Activated T-helper 1 cell treated with anti-CD3 and anti-CD28 coated beads, Interleukin-12 subunit alpha, Interleukin-12 subunit beta, Interleukin-2, Interleukin-4 antibody, amounts not matched to agents 30 ng/mL and 10 ng/mL and 1 ng/mL, durations not matched to agents 14 hours and 24 hours and 36 hours (primary cell): Measurements from ENCODE around the gene MAGED4. TPM values are rescaled to one million over a fixed set of nuclear protein-coding genes. Genes with fewer than 3 reads are reported as not detected.
"Not testable (repeated sequence)": the region's sequence is repeated elsewhere in the genome, so short reads cannot be mapped to it uniquely, and the experiment has no call there.

Experiments
- DNase-seq: peaks from one replicate; pipeline ENCODE4 v3.0.0; 2021; ENCODE audit warnings: low spot score
- H3K27ac Mint-ChIP-seq: one replicate; pipeline ENCODE4 v1.8.0; 2021; ENCODE audit warnings: mild to moderate bottlenecking, mixed read lengths
- H3K27me3 Mint-ChIP-seq: one replicate; pipeline ENCODE4 v1.8.0; 2022; ENCODE audit warnings: mild to moderate bottlenecking, moderate library complexity, mixed read lengths; ENCODE audit not compliant: insufficient read depth
- H3K36me3 Mint-ChIP-seq: one replicate; pipeline ENCODE4 v1.8.0; 2021; ENCODE audit warnings: low read depth, mixed read lengths
- H3K4me1 Mint-ChIP-seq: one replicate; pipeline ENCODE4 v1.8.0; 2021; ENCODE audit warnings: low read depth, mixed read lengths
- H3K4me3 Mint-ChIP-seq: one replicate; pipeline ENCODE4 v1.8.0; 2021; ENCODE audit warnings: mild to moderate bottlenecking, moderate library complexity, mixed read lengths
- H3K9me3 Mint-ChIP-seq: one replicate; pipeline ENCODE4 v1.8.0; 2021; ENCODE audit warnings: mixed read lengths
- intact Hi-C: fragments of 100-400 bp; cut with micrococcal nuclease; formaldehyde crosslinking; loops from one replicate; pipeline ENCODE4 v1.15.1; 2024
- total RNA-seq: library from RNA; stranded (reverse); gene quantifications from 2 replicates; pipeline ENCODE4 v1.2.3, GENCODE V29; 2022

MAGED4 gene
- total RNA-seq = not detected in 2 replicates

GRCh38 chrX:52184440-52185077 is at the start of gene MAGED4:
TSS of gene MAGED4 (plus strand) at chrX:52184888. CDS start at chrX:52185923, 1,035 bp downstream.
- intact Hi-C loops, H3K4me1 Mint-ChIP-seq, H3K36me3 Mint-ChIP-seq, DNase-seq, H3K27me3 Mint-ChIP-seq, H3K27ac Mint-ChIP-seq, H3K4me3 Mint-ChIP-seq, H3K9me3 Mint-ChIP-seq: not testable (repeated sequence)

- Mint-ChIP-seq H3K9me3 (no peaks in the 10 kb centered on the region), H3K27me3 (no peaks in the 10 kb centered on the region), H3K4me1 (no peaks in the 10 kb centered on the region), H3K4me3 (no peak overlapping the region), H3K27ac (no peak overlapping the region), H3K36me3 (no peaks in the 10 kb centered on the region)
- intact Hi-C loops = no loop called here
- no peak for DNase-seq
These were observed 45.7 kb upstream of the MAGED4 start for GRCh38 chrX:52138830-52139544.

DNA sequence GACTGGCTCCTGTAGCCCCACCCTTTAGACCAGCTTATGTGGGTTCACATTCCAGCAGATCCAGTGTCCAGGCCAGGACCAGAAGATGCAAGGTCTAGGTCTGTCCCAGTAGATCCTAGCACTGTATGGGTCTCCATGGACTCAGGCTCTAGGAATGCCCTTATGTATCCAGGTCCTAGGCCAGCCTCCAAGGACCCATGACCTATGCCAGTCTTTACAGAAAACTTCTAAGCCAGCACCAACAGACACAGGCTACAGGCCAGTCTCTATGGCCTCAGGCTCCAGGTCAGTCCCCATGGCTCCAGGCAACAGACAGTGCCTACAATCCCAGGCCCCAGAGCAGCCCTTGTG is 45.2 kb upstream of the MAGED4 start:
- no peaks in the 10 kb centered on the region for H3K9me3 Mint-ChIP-seq
- no peaks in the 10 kb centered on the region for H3K27me3 Mint-ChIP-seq
- no peaks in the 10 kb centered on the region for H3K4me1 Mint-ChIP-seq
- H3K4me3 Mint-ChIP-seq = no peak overlapping the region
- DNase-seq = no peak
- H3K27ac Mint-ChIP-seq = no peak overlapping the region
- intact Hi-C loops = no loop called here
- H3K36me3 Mint-ChIP-seq = no peaks in the 10 kb centered on the region

DNA sequence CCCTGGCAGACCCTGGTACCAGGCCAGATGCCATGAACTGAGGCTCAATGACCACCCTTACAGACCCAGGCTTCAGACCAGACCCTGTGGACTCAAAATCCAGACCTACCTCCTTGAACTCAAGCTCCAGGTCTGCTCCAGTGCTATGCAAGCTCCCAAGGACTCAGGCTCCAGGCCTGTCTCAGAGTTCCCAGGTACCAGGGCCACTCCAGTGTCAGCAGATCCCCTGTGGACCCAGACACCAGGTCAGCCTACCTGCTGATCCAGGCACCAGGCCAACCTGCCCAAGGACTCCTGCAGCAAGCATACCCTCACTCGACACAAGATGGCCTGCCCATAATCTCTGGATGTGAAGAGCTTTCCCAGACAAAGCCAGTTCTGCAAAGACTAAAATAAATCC is 44.7 kb upstream of the MAGED4 start:
- Mint-ChIP-seq H3K27ac (no peak overlapping the region), H3K36me3 (no peaks in the 10 kb centered on the region), H3K27me3 (no peaks in the 10 kb centered on the region), H3K4me3 (no peak overlapping the region), H3K4me1 (no peaks in the 10 kb centered on the region), H3K9me3 (no peaks in the 10 kb centered on the region)
- intact Hi-C loops = no loop called here
- DNase-seq = no peak

- H3K36me3 Mint-ChIP-seq, H3K4me1 Mint-ChIP-seq, H3K9me3 Mint-ChIP-seq, H3K27me3 Mint-ChIP-seq, DNase-seq, H3K4me3 Mint-ChIP-seq, H3K27ac Mint-ChIP-seq, intact Hi-C loops: not testable (repeated sequence)
These were observed 34.0 kb upstream of the MAGED4 start for GRCh38 chrX:52150667-52151066.

DNA sequence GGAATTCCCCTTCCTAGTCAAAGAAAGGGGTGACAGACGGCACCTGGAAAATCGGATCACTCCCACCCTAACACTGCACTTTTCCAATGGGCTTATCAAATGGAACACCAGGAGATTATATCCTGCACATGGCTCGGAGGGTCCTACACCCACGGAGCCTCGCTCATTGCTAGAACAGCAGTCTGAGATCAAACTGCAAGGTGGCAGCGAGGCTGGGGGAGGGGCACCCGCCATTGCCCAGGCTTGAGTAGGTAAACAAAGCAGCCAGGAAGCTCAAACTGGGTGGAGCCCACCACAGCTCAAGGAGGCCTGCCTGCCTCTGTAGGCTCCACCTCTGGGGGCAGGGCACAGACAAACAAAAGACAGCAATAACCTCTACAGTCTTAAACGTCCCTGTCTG is 24.5 kb upstream of the MAGED4 start:
- H3K36me3 Mint-ChIP-seq, H3K4me1 Mint-ChIP-seq, intact Hi-C loops, DNase-seq, H3K4me3 Mint-ChIP-seq, H3K27me3 Mint-ChIP-seq, H3K9me3 Mint-ChIP-seq, H3K27ac Mint-ChIP-seq: not testable (repeated sequence)

DNA sequence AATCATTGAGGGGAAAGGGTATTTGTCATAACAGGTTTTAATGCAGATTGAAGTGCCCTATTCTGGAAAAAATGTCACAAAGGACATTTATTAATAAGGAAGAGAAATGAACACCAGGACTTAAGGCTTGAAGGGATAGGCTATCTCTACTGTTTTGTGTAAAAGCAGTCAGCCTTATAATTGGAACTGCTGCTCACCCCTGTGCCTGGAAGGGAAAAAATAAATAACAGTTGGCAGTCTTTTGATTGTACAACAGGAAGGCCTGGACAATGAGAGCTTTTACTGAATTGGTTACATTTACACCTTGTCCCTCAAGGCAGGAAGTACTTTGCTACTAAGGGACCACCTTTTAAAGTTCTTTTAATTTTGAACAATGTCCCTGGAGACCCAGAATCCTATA is 17.8 kb upstream of the MAGED4 start:
- Mint-ChIP-seq H3K27ac (no peak overlapping the region), H3K36me3 (no peaks in the 10 kb centered on the region)
- intact Hi-C loops = no loop called here

DNA sequence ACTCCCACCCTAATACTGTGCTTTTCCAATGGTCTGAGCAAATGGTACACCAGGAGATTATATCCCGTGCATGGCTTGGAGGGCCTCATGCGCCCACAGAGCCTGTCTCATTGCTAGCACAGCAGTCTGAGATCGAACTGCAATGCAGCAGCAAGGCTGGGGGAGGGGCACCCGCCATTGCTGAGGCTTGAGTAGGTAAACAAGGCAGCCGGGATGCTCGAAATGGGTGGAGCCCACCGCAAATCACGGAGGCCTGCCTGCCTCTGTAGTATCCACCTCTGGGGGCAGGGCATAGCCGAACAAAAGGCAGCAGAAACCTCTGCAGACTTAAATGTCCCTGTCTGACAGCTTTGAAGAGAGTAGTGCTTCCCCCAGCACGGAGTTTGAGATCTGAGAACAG is 13.6 kb upstream of the MAGED4 start:
- DNase-seq, H3K27me3 Mint-ChIP-seq, H3K27ac Mint-ChIP-seq, H3K36me3 Mint-ChIP-seq, H3K4me1 Mint-ChIP-seq, intact Hi-C loops, H3K9me3 Mint-ChIP-seq, H3K4me3 Mint-ChIP-seq: not testable (repeated sequence)

More for the DNA sequence above, 17.8 kb upstream of the MAGED4 start:
- H3K9me3 Mint-ChIP-seq = no peaks in the 10 kb centered on the region
- H3K27me3 Mint-ChIP-seq = no peaks in the 10 kb centered on the region
- no peaks in the 10 kb centered on the region for H3K4me1 Mint-ChIP-seq
- no peak overlapping the region for H3K4me3 Mint-ChIP-seq
- no peak for DNase-seq

GRCh38 chrX:52185078-52185453 is 378 bp downstream of the MAGED4 start:
- H3K9me3 Mint-ChIP-seq, H3K4me3 Mint-ChIP-seq, H3K36me3 Mint-ChIP-seq, intact Hi-C loops, DNase-seq, H3K27ac Mint-ChIP-seq, H3K4me1 Mint-ChIP-seq, H3K27me3 Mint-ChIP-seq: not testable (repeated sequence)

GRCh38 chrX:52211405-52211804 is 26.7 kb downstream of the MAGED4 start:
- H3K27ac Mint-ChIP-seq, H3K36me3 Mint-ChIP-seq, H3K4me3 Mint-ChIP-seq, H3K9me3 Mint-ChIP-seq, DNase-seq, H3K4me1 Mint-ChIP-seq, H3K27me3 Mint-ChIP-seq, intact Hi-C loops: not testable (repeated sequence)

- Mint-ChIP-seq H3K4me1 (no peaks in the 10 kb centered on the region), H3K4me3 (no peak overlapping the region), H3K9me3 (no peaks in the 10 kb centered on the region), H3K27ac (no peak overlapping the region), H3K36me3 (no peaks in the 10 kb centered on the region), H3K27me3 (no peaks in the 10 kb centered on the region)
- no peak for DNase-seq
- intact Hi-C loops = no loop called here
These were observed 28.6 kb downstream of the MAGED4 start for GRCh38 chrX:52213276-52213675.

DNA sequence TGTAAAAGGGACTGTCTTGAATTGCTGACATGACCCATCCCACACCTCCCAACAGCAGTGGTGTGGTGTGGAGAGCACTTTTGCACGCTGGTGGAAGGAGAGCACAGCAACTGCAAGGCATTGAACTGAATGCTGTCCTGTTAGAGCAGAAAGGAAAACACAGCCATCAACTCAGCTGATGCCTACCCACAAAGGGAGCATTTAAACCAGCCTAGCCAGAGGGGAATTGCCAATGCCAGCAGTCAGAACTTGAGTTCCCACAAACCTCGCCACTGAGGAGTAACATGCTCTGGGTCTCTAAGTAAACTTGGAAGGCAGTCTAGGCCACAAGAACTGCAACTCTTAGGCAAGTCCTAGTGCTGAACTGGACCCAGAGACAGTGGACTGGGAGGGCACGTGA is 31.9 kb downstream of the MAGED4 start:
- no peaks in the 10 kb centered on the region for H3K4me1 Mint-ChIP-seq
- intact Hi-C loops = no loop called here
- DNase-seq = no peak

DNA sequence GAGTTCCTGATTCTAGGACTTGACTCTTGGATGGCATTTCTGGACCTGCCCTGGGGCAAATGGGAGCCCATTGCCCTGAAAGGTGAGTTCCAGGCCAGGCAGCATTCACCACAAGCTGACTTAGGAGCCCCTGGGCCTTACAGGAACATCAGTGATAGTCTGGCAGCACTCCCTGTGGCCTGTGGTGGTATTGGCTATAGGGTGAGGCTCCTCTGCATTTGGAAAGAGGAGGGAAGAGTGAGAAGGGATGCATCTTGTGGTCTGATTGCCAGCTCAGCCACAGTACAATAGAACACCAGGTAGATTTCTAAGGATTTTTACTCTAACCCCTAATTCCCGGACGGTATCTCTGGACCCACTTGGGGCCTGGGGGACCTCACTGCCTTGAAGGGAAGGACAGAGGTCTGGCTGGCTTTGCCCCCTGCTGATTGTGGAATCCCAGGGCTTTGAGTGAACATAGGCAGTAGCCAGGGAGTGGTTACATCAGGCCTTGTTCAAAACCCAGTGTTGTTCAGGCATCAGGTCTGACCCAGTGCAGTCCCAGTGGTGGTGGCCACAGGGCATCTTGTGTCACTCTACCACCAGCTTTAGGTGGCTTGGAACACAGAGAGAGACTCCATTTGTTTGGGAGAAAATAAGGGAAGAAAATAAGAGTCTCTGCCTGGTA is 32.9 kb downstream of the MAGED4 start:
- H3K4me3 Mint-ChIP-seq = no peak overlapping the region
- intact Hi-C loops = no loop called here
- H3K27ac Mint-ChIP-seq = no peak overlapping the region
- H3K27me3 Mint-ChIP-seq = no peaks in the 10 kb centered on the region
- DNase-seq = no peak
- no peaks in the 10 kb centered on the region for H3K36me3 Mint-ChIP-seq
- no peaks in the 10 kb centered on the region for H3K9me3 Mint-ChIP-seq
- no peaks in the 10 kb centered on the region for H3K4me1 Mint-ChIP-seq

More for the DNA sequence above, 31.9 kb downstream of the MAGED4 start:
- no peaks in the 10 kb centered on the region for H3K36me3 Mint-ChIP-seq
- no peak overlapping the region for H3K4me3 Mint-ChIP-seq
- H3K27me3 Mint-ChIP-seq = no peaks in the 10 kb centered on the region
- no peaks in the 10 kb centered on the region for H3K9me3 Mint-ChIP-seq
- H3K27ac Mint-ChIP-seq = no peak overlapping the region
